A375 (cell line): ENCODE results near the gene KIR3DL3. TPM values are rescaled to one million over a fixed set of nuclear protein-coding genes. Genes with fewer than 3 reads are reported as not detected.

Experiments used
- small RNA-seq: library from RNA; depleted of rRNA; stranded (forward); fragments of <200 nt; gene quantifications from one replicate; pipeline ENCODE3, GENCODE V24; 2014
- total RNA-seq: library from RNA; depleted of rRNA; stranded (reverse); fragments of >200 nt; shearing (Covaris generic); gene quantifications from 2 replicates; pipeline ENCODE4 v1.2.3, GENCODE V29; 2014; rRNA removed

Gene KIR3DL3
- total RNA-seq, result not detected in 2 replicates

DNA sequence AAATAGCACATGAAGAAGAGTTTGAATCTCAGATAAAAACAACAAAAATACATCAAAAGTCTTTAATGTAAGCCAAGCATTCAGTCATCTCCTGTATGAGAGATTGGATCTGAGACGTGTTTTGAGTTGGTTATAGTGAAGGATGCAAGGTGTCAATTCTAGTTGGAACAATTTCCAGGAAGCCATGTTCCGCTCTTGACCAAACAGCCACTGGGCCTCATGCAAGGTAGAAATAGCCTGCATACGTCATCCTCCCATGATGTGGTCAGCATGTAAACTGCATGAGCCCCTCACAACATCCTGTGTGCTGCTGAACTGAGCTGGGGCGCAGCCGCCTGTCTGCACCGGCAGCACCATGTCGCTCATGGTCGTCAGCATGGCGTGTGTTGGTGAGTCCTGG lies at the start of gene KIR3DL3:
Gene KIR3DL3, plus strand, starts transcription at position 301 of the 400 bp plus-strand sequence. Its CDS starts 55 bp downstream, at position 356.

DNA sequence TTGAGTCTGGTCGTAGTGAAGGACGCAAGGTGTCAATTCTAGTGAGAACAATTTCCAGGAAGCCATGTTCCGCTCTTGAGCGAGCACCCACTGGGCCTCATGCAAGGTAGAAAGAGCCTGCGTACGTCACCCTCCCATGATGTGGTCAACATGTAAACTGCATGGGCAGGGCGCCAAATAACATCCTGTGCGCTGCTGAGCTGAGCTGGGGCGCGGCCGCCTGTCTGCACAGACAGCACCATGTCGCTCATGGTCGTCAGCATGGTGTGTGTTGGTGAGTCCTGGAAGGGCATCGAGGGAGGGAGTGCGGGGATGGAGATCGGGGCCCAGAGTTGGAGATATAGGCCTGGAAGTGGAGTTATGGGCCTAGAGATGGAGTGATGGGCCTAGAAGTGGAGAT lies 14.1 kb downstream of the KIR3DL3 start, which contains the start of gene KIR2DL3:
Gene KIR2DL3, plus strand, starts transcription at position 208 of the 400 bp plus-strand sequence. Its CDS starts 33 bp downstream, at position 241.

DNA sequence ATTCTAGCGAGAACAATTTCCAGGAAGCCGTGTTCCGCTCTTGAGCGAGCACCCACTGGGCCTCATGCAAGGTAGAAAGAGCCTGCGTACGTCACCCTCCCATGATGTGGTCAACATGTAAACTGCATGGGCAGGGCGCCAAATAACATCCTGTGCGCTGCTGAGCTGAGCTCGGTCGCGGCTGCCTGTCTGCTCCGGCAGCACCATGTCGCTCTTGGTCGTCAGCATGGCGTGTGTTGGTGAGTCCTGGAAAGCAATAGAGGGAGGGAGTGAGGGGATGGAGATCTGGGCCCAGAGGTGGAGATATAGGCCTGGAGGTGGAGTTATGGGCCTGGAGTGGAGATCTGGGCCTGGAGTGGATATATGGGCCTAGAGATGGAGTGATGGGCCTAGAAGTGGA lies 45.4 kb downstream of the KIR3DL3 start, which contains the start of gene KIR2DL1:
Gene KIR2DL1, plus strand, starts transcription at position 148 of the 400 bp plus-strand sequence. Its CDS starts 58 bp downstream, at position 206.

Small RNAs within 50 kb of the gene (small RNA-seq; reads per million reads assigned to genes)
- gene AC245128.2 (not detected), gene KIR3DP1 (not detected)

Other genes with a start within 250 kb of the KIR3DL3 start
- gene LAIR2, start 221.6 kb upstream of the KIR3DL3 start, total RNA-seq, result not detected in 2 replicates
- not detected in 2 replicates for gene LILRA2, start 150.7 kb upstream of the KIR3DL3 start, total RNA-seq
- not detected in 2 replicates for gene LILRA1, start 130.8 kb upstream of the KIR3DL3 start, total RNA-seq
- gene LILRB1, start 94.0 kb upstream of the KIR3DL3 start, total RNA-seq, result not detected in 2 replicates
- not detected in 2 replicates for gene LILRB4, start 61.5 kb upstream of the KIR3DL3 start, total RNA-seq
- not detected in 2 replicates for gene KIR2DL3, start 14.1 kb downstream of the KIR3DL3 start, total RNA-seq
- gene KIR2DL1, start 45.4 kb downstream of the KIR3DL3 start, total RNA-seq, result not detected in 2 replicates
- not detected in 2 replicates for gene KIR2DL4, start 79.2 kb downstream of the KIR3DL3 start, total RNA-seq
- gene KIR3DL1, start 92.0 kb downstream of the KIR3DL3 start, total RNA-seq, result not detected in 2 replicates
- gene KIR2DS4, start 108.2 kb downstream of the KIR3DL3 start, total RNA-seq, result not detected in 2 replicates
- gene KIR3DL2, start 126.0 kb downstream of the KIR3DL3 start, total RNA-seq, result not detected in 2 replicates
- gene FCAR, start 149.8 kb downstream of the KIR3DL3 start, total RNA-seq, result not detected in 2 replicates
- gene NCR1, start 181.7 kb downstream of the KIR3DL3 start, total RNA-seq, result 0.72 and 0.91 TPM in 2 replicates
- gene NLRP7, start 223.1 kb downstream of the KIR3DL3 start, total RNA-seq, result not detected in 2 replicates
- 1.2 and 4.1 TPM in 2 replicates for gene NLRP2, start 241.9 kb downstream of the KIR3DL3 start, total RNA-seq